Sigmoid colon (tissue), 7 donors: ENCODE measurements around the gene SEC16A. TPM values are rescaled to one million over a fixed set of nuclear protein-coding genes. Genes with fewer than 3 reads are reported as not detected.

Experiments
- DNase-seq: peaks from one replicate; pipeline ENCODE4 v3.0.0-alpha.2; 2019
- H3K27ac ChIP-seq, 4 donors: fragments of 200-600 bp; sonication (generic); one replicate each; pipeline ENCODE4 v1.5.1; 2016 to 2019; ENCODE audit warnings: mild to moderate bottlenecking in 1 of 4
- H3K27me3 ChIP-seq, 3 donors: fragments of 200-600 bp; sonication (generic); one replicate each; pipeline ENCODE4 v1.5.1; 2019; ENCODE audit warnings: mild to moderate bottlenecking in 1 of 3
- H3K36me3 ChIP-seq, 4 donors: fragments of 200-600 bp; sonication (generic); one replicate each; pipeline ENCODE4 v1.5.1; 2016 to 2019
- H3K4me1 ChIP-seq, 4 donors: fragments of 200-600 bp; sonication (generic); one replicate each; pipeline ENCODE4 v1.5.1; 2017 to 2019
- H3K4me3 ChIP-seq, 4 donors: fragments of 200-600 bp; sonication (generic); one replicate each; pipeline ENCODE4 v1.5.1; 2017 to 2019; ENCODE audit warnings: mild to moderate bottlenecking in 2 of 4, moderate library complexity in 1 of 4
- H3K9me3 ChIP-seq, 4 donors: fragments of 200-600 bp in 3 of 4; sonication (generic) in 3 of 4; one replicate each; pipeline versions ENCODE4 v1.5.1 to v1.6.1; 2013 to 2019
- CTCF ChIP-seq, 4 experiments: fragments of 450-650 bp in 3 of 4; fragments of 200-600 bp in 1 of 4; IDR thresholded peaks; one replicate each; pipeline ENCODE4 v1.5.1; 2016 to 2019; ENCODE audit warnings: antibody characterized with exemption in 4 of 4, mild to moderate bottlenecking in 3 of 4, moderate library complexity in 2 of 4
- EP300 ChIP-seq, 4 donors: sonication (generic); formaldehyde crosslinking; IDR thresholded peaks; one replicate each; pipeline ENCODE4 v1.6.1; 2017; ENCODE audit warnings: antibody characterized with exemption in 4 of 4
- POLR2A ChIP-seq, 2 donors: fragments of 450-650 bp; IDR thresholded peaks; one replicate each; pipeline ENCODE4 v1.6.1; 2016; ENCODE audit warnings: antibody characterized with exemption in 2 of 2, mild to moderate bottlenecking in 2 of 2, moderate library complexity in 2 of 2
- POLR2AphosphoS5 ChIP-seq, 4 donors: sonication (generic); formaldehyde crosslinking; IDR thresholded peaks; one replicate each; pipeline ENCODE4 v1.6.1; 2017; ENCODE audit warnings: antibody characterized with exemption in 4 of 4
- WGBS, 2 donors: extraction: QIAGEN DNeasy Blood & Tissue Kit; methylation state at CpG; one replicate each; pipeline ENCODE4 v1.1.7; 2013; 5-methylcytosine and 5-hydroxymethylcytosine counted together
- intact Hi-C: fragments of 100-400 bp; cut with DNase I; formaldehyde crosslinking; loops from one replicate; pipeline ENCODE4 v1.15.1; 2023
- polyA plus RNA-seq, 3 donors: library from polyadenylated mRNA; stranded (reverse); fragments of 200-250 nt; gene quantifications; one replicate each; pipeline ENCODE4 v1.2.3, GENCODE V29; 2013
- total RNA-seq, 4 donors: library from RNA; depleted of rRNA; stranded (reverse); fragments of >200 nt; gene quantifications; one replicate each; pipeline ENCODE4 v1.1.0, GENCODE V29; 2016
- donor health status: healthy with polysubstance abuse.
- donor health status: Bipolar disorder and iron deficiency.
- donor health status: healthy.

SEC16A gene
- total and polyA plus RNA-seq, 7 donors = 22.8 to 57.0 (median 27.5) TPM

- DNase-seq = no peak
- no peak overlapping the region for H3K4me3 ChIP-seq
- intact Hi-C loops = no loop called here
- TF ChIP-seq POLR2AphosphoS5 (IDR thresholded peaks at IDR 0.05) (no peak), CTCF (IDR thresholded peaks at IDR 0.05) (no peak)
- H3K27ac ChIP-seq = no peak overlapping the region
- peaks cover 50 to 85% (median 71%) of the 10 kb centered on the region in 4 donors for H3K36me3 ChIP-seq
- H3K27me3 ChIP-seq = no peaks in the 10 kb centered on the region
- no peaks in the 10 kb centered on the region for H3K9me3 ChIP-seq
- peaks cover 0 to 24% (median 20%) of the 10 kb centered on the region in 4 donors for H3K4me1 ChIP-seq
- WGBS, 2 donors = 78 to 87% methylated on average over 28 of the region's 28 CpGs
Observed at GRCh38 chr9:136497916-136498695, 15.3 kb upstream of the SEC16A start.

- DNase-seq = no peak
- Histone ChIP-seq H3K36me3 (peaks cover 45 to 74% (median 61%) of the 10 kb centered on the region in 4 donors), H3K9me3 (no peaks in the 10 kb centered on the region), H3K27me3 (no peaks in the 10 kb centered on the region), H3K27ac (no peak overlapping the region), H3K4me1 (peaks cover 0 to 27% (median 22%) of the 10 kb centered on the region in 4 donors), H3K4me3 (no peak overlapping the region)
- 89 to 93% methylated on average over 56 of the region's 56 CpGs for WGBS, 2 donors
- no peak for TF ChIP-seq POLR2A (IDR thresholded peaks at IDR 0.05)
- no peak for TF ChIP-seq EP300 (IDR thresholded peaks at IDR 0.05)
- TF ChIP-seq POLR2AphosphoS5 (IDR thresholded peaks at IDR 0.05) = no peak
- no peak for TF ChIP-seq CTCF (IDR thresholded peaks at IDR 0.05)
- intact Hi-C loops = no loop called here
Observed at GRCh38 chr9:136496801-136497620, 14.2 kb upstream of the SEC16A start.

- Histone ChIP-seq H3K27me3 (no peaks in the 10 kb centered on the region), H3K4me3 (no peak overlapping the region), H3K27ac (no peak overlapping the region), H3K9me3 (no peaks in the 10 kb centered on the region), H3K36me3 (peaks cover 45 to 65% (median 54%) of the 10 kb centered on the region in 4 donors), H3K4me1 (peaks cover 0 to 27% (median 22%) of the 10 kb centered on the region in 4 donors)
- intact Hi-C loops = no loop called here
- no peak for DNase-seq
- WGBS, 2 donors = 77 to 86% methylated on average over 18 of the region's 18 CpGs
- TF ChIP-seq POLR2A (IDR thresholded peaks at IDR 0.05) (no peak), POLR2AphosphoS5 (IDR thresholded peaks at IDR 0.05) (no peak), CTCF (IDR thresholded peaks at IDR 0.05) (no peak), EP300 (IDR thresholded peaks at IDR 0.05) (no peak)
Observed at GRCh38 chr9:136496181-136496580, 13.3 kb upstream of the SEC16A start.

- no peak for TF ChIP-seq EP300 (IDR thresholded peaks at IDR 0.05)
- no peak for TF ChIP-seq CTCF (IDR thresholded peaks at IDR 0.05)
- TF ChIP-seq POLR2AphosphoS5 (IDR thresholded peaks at IDR 0.05) = no peak
- no peak for TF ChIP-seq POLR2A (IDR thresholded peaks at IDR 0.05)
- 79 to 87% methylated on average over 17 of the region's 17 CpGs for WGBS, 2 donors
- no peak for DNase-seq
- H3K9me3 ChIP-seq = no peaks in the 10 kb centered on the region
- no peaks in the 10 kb centered on the region for H3K27me3 ChIP-seq
- H3K36me3 ChIP-seq = peaks cover 37 to 57% (median 45%) of the 10 kb centered on the region in 4 donors
- H3K27ac ChIP-seq = peak overlapping the region in 3 of 4 donors; percentile 13 to 37 (median 29)
- peaks cover 0 to 27% (median 22%) of the 10 kb centered on the region in 4 donors for H3K4me1 ChIP-seq
- intact Hi-C loops = no loop called here
- no peak overlapping the region for H3K4me3 ChIP-seq
Observed at GRCh38 chr9:136495238-136495800, 12.5 kb upstream of the SEC16A start.
